Measurements from ENCODE around the gene LYRM9. TPM values are rescaled to one million over a fixed set of nuclear protein-coding genes. Genes with fewer than 3 reads are reported as not detected.

Gene LYRM9
- total RNA-seq, 2 donors from 2014 or later, result 2.7 to 2.9 TPM

- DNase-seq, result no peak
- no peak for TF ChIP-seq CTCF (IDR thresholded peaks at IDR 0.05)
- H3K36me3 ChIP-seq, result no peaks in the 10 kb centered on the region
Observed at GRCh38 chr17:27906226-27906580, 13.0 kb upstream of the LYRM9 start.

GRCh38 chr17:27905447-27906225 is 12.5 kb upstream of the LYRM9 start:
- Histone ChIP-seq H3K4me3 (no peak overlapping the region), H3K36me3 (no peaks in the 10 kb centered on the region), H3K27ac (no peak overlapping the region), H3K9ac (ENCODE audit: low read depth in 2 of 2, low read length in 2 of 2) (no peak overlapping the region), H3K27me3 (no peaks in the 10 kb centered on the region), H3K4me1 (no peaks in the 10 kb centered on the region), H3K9me3 (no peaks in the 10 kb centered on the region)
- DNase-seq, result no peak
- intact Hi-C loops (cut with DNase I), result no loop called here
- no peak for TF ChIP-seq CTCF (IDR thresholded peaks at IDR 0.05)

More at GRCh38 chr17:27906226-27906580, 13.0 kb upstream of the LYRM9 start:
- H3K9me3 ChIP-seq, result no peaks in the 10 kb centered on the region
- H3K4me1 ChIP-seq, result no peaks in the 10 kb centered on the region
- no peaks in the 10 kb centered on the region for H3K27me3 ChIP-seq
- no peak overlapping the region for H3K9ac ChIP-seq (ENCODE audit: low read depth in 2 of 2, low read length in 2 of 2)
- intact Hi-C loops (cut with DNase I), result no loop called here
- H3K27ac ChIP-seq, result no peak overlapping the region
- H3K4me3 ChIP-seq, result no peak overlapping the region

GRCh38 chr17:27904534-27905446 is 11.6 kb upstream of the LYRM9 start:
- Histone ChIP-seq H3K9me3 (no peaks in the 10 kb centered on the region), H3K36me3 (no peaks in the 10 kb centered on the region), H3K4me3 (no peak overlapping the region), H3K27me3 (no peaks in the 10 kb centered on the region), H3K4me1 (no peaks in the 10 kb centered on the region), H3K27ac (no peak overlapping the region), H3K9ac (ENCODE audit: low read depth in 2 of 2, low read length in 2 of 2) (no peak overlapping the region)
- DNase-seq, result no peak
- no peak for TF ChIP-seq CTCF (IDR thresholded peaks at IDR 0.05)
- intact Hi-C loops (cut with DNase I), result no loop called here

DNA sequence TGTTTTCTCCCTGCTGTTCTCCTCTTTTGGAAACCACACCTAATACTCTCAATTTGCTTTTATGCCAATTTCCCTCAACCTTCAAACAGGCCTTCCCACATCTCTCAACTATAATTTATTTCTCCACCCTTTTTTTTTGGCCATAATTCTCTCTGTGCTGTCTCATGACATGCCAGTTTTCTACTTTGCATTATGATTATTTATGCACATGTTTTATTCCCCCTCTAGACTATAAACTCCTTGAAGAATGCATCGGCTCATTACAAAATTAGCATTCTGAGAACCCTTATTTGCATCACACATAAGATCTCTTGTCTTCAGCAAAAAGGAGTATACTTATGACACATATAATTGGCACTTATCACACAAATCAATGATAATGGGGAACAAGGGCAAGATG is 10.9 kb upstream of the LYRM9 start:
- Histone ChIP-seq H3K4me3 (no peak overlapping the region), H3K27me3 (no peaks in the 10 kb centered on the region), H3K36me3 (no peaks in the 10 kb centered on the region), H3K9ac (ENCODE audit: low read depth in 2 of 2, low read length in 2 of 2) (no peak overlapping the region), H3K27ac (no peak overlapping the region), H3K4me1 (no peaks in the 10 kb centered on the region), H3K9me3 (no peaks in the 10 kb centered on the region)
- no peak for DNase-seq
- intact Hi-C loops (cut with DNase I), result no loop called here
- no peak for TF ChIP-seq CTCF (IDR thresholded peaks at IDR 0.05)

GRCh38 chr17:27899525-27899924 is 6.4 kb upstream of the LYRM9 start:
- Histone ChIP-seq H3K9me3 (no peaks in the 10 kb centered on the region), H3K4me1 (no peaks in the 10 kb centered on the region), H3K27me3 (no peaks in the 10 kb centered on the region), H3K9ac (ENCODE audit: low read depth in 2 of 2, low read length in 2 of 2) (no peak overlapping the region), H3K4me3 (no peak overlapping the region), H3K27ac (no peak overlapping the region), H3K36me3 (no peaks in the 10 kb centered on the region)
- intact Hi-C loops (cut with DNase I), result loop anchor here (10.0 kb wide), 1 partner anchor 315 kb away; no protein-coding TSS in a partner anchor
- DNase-seq, result no peak
- TF ChIP-seq CTCF (IDR thresholded peaks at IDR 0.05), result no peak

All from colonic mucosa (tissue), 4 donors.